KOPT-K1 (cell line): ENCODE results near the gene DSCAML1.
"Not testable (repeated sequence)": the region's sequence is repeated elsewhere in the genome, so short reads cannot be mapped to it uniquely, and the experiment has no call there.

Source experiments
- H3K27ac ChIP-seq: fragments of 200-600 bp; sonication (generic); 2 replicates; pipeline ENCODE4 v1.5.1; 2016; ENCODE audit warnings: antibody characterized with exemption, mild to moderate bottlenecking, low read depth, low read length; ENCODE audit not compliant: poor library complexity, severe bottlenecking
- H3K36me3 ChIP-seq: fragments of 200-600 bp; sonication (generic); 2 replicates; pipeline ENCODE4 v1.5.1; 2017; ENCODE audit warnings: antibody characterized with exemption, mild to moderate bottlenecking, low read length, moderate library complexity; ENCODE audit not compliant: insufficient read depth
- H3K9me3 ChIP-seq: fragments of 200-600 bp; sonication (generic); 2 replicates; pipeline ENCODE4 v1.5.1; 2017; ENCODE audit warnings: antibody characterized with exemption, low read length, mild to moderate bottlenecking; ENCODE audit not compliant: insufficient read depth, poor library complexity, severe bottlenecking

DSCAML1 gene

DNA sequence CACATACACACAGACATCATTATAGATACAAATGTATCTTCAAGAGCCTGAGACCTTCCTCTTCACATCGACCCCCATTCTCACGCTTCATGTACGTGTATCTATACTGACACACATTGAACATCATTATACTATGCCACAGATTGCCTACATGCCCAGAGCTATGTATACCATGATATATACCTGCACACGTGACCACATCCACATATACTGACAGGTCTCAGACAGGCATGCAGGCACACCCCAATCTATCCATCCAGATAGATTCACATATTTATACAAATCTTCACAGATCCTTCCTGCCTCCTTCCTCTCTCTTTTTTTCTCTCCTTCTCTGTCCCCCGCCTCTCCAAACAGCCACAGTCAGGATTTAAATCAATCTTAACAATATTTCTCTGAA lies 329.2 kb downstream of the DSCAML1 start:
- H3K36me3 ChIP-seq: no peaks in the 10 kb centered on the region
- H3K9me3 ChIP-seq: no peaks in the 10 kb centered on the region
- H3K27ac ChIP-seq: no peak overlapping the region

DNA sequence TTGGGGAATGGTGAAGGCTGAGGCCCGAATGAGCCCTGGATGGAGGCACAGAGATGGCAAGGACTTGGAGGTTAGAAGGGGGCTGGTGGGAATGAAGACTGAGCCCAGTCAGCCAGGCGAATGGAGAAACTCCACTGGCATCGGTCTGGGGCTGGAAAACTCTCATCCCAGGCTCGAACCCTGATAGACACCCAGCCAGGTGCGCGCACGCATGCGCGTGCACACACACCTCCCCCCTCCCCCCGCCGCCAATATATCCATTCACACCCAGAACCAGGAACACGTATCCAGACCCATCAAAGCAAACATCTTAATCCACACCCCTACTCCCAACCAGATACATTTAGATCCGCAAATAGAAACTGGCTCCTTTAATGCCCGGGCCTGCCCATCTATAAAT lies 330.1 kb downstream of the DSCAML1 start:
- H3K9me3 ChIP-seq: no peaks in the 10 kb centered on the region
- H3K36me3 ChIP-seq: no peaks in the 10 kb centered on the region
- H3K27ac ChIP-seq: no peak overlapping the region

- H3K36me3 ChIP-seq: no peaks in the 10 kb centered on the region
- H3K27ac ChIP-seq: no peak overlapping the region
Observed at GRCh38 chr11:117465236-117465997, 331.6 kb downstream of the DSCAML1 start.

GRCh38 chr11:117464778-117465177 lies 332.2 kb downstream of the DSCAML1 start:
- Histone ChIP-seq H3K27ac (no peak overlapping the region), H3K36me3 (no peaks in the 10 kb centered on the region), H3K9me3 (no peaks in the 10 kb centered on the region)

More at GRCh38 chr11:117465236-117465997, 331.6 kb downstream of the DSCAML1 start:
- H3K9me3 ChIP-seq: no peaks in the 10 kb centered on the region

- H3K36me3 ChIP-seq: no peaks in the 10 kb centered on the region
- H3K27ac ChIP-seq: no peak overlapping the region
- no peaks in the 10 kb centered on the region for H3K9me3 ChIP-seq
Observed at GRCh38 chr11:117462864-117463247, 334.2 kb downstream of the DSCAML1 start.

DNA sequence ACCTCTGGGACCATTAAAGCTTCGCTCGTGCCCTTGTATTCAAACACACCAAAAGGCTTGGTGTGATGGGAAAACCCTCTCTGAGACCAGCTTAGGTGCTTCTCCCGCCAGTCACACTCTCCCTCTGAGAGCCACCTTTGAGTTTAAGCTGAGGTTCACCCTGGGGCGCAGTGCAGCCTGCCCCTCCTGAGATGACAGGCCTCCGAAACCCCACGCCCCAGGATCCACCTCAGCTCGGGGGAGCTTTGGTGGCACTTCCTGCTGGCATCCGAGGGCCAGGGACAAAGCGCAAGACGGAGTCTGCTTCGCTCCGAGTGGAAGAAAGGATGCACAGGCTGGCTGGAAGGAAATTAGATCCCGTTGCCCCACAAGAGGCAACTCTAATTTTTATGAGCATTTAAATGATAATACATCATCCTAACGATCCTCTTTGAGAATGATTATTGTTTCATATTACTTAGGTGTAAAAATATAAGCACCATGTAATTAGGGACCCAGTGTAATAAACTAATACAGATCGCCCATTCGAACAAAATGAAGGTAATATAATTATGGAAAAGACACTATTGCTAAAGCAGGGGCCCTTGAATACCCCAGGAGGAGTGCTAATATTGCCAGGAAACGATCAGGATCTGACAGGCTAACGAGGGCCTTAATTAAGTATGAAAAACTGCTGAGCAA lies 334.7 kb downstream of the DSCAML1 start:
- Histone ChIP-seq H3K9me3 (no peaks in the 10 kb centered on the region), H3K27ac (no peak overlapping the region), H3K36me3 (no peaks in the 10 kb centered on the region)

DNA sequence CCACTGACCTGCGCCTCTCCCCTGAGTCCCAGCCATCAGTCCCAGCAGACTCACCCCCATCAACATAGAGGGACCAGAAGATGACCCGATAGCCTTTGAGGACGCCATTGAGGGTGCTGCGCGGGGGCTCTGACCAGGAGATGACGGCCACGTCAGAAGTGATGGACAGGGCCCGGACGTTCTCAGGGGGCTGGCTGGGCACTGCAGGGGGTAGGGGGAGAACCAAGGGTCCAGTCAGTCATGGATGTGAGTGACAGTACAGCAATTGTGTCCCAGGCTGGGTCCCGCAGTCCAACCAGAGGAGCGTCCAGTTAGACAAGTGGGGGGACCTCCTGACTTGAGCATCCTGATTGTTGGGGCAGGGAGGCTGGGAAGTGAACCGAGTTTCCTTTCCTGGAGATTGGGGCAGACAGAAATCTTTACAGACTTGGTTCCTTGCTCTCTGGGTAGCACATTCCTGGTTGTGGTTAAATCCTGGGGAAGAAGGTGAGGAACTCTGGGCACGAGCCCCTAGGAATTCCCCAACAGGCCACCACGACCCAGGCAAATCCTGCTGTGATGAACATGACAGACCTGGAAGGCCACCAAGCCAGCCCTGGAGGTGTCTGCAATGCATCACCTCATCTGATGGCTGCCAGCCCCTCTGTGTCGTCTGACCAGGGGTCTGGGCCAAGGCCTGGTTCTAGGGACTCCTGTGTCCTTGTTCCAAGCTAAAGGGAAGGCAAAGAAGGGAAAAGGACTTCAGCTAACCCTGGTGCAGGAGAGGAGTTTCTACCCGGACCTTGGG lies 335.4 kb downstream of the DSCAML1 start:
- Histone ChIP-seq H3K9me3 (no peaks in the 10 kb centered on the region), H3K27ac (no peak overlapping the region), H3K36me3 (no peaks in the 10 kb centered on the region)

- Histone ChIP-seq H3K27ac (no peak overlapping the region), H3K36me3 (no peaks in the 10 kb centered on the region), H3K9me3 (no peaks in the 10 kb centered on the region)
Observed at GRCh38 chr11:117459979-117460300, 337.1 kb downstream of the DSCAML1 start.

GRCh38 chr11:117459123-117459978 lies 337.7 kb downstream of the DSCAML1 start:
- no peaks in the 10 kb centered on the region for H3K36me3 ChIP-seq
- H3K27ac ChIP-seq: no peak overlapping the region
- peaks cover 4% of the 10 kb centered on the region for H3K9me3 ChIP-seq

DNA sequence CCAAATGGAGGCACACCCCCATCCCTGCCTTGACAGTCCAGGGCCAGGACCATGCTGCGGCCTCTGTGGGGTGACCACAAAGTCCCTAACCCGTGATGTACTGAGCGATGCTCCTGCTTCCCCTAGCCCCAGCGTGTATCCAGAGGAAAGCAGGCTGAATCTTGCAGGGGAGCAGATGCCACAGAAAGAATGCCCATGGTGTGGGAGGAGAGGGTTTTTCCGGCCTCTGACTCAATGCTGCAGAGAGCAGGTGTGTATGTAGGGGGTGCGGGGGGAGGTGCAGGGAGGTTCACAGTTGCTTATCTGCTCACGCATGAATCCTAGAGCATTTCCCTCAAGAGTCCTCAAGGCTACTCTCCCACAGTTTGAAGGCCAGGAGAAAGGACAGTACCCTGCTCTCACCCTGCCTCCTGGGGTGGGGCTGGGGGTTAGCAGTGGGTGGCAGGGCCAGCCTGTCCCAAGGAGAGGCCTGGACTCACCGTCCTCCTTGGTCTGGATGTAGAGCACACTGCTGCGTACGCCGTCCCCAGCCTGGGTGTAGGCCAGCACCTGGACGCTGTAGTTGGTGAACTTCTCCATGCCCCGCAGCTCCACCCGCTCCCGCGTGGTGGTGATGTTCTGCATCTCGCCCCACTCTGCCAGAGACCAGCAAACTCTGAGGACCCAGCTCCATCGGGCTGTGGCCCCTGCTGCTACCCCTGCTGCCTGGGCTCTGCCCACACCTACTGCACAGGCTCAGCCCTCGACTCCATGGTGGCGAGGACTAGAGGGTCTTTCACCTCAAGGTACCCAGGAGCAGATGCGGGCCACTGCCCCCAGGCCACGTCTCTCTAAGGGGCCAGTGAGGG lies 338.5 kb downstream of the DSCAML1 start:
- Histone ChIP-seq H3K9me3 (peaks cover 12% of the 10 kb centered on the region), H3K27ac (no peak overlapping the region), H3K36me3 (no peaks in the 10 kb centered on the region)

DNA sequence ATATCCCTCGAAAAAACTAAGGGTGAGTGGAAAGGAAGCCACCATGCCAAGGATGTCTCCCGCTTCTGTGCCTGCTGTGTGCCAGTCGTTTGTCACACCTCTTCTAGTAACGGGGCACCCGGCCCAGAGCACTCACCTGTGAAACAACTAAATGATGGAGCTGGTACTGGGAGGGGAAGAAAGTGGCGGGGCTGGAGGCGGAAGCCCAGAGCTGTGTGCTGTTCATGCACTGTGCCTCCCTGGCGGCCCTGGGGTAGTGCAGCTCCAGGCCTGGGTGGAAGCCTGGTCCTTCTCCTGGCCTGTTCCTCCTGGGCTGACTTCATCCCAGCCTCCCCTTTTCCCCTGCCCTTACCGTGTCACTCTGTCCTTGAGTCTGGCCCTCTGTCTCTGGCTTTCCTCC lies 339.2 kb downstream of the DSCAML1 start:
- Histone ChIP-seq H3K9me3 (peaks cover 13% of the 10 kb centered on the region), H3K36me3 (no peaks in the 10 kb centered on the region), H3K27ac (no peak overlapping the region)

DNA sequence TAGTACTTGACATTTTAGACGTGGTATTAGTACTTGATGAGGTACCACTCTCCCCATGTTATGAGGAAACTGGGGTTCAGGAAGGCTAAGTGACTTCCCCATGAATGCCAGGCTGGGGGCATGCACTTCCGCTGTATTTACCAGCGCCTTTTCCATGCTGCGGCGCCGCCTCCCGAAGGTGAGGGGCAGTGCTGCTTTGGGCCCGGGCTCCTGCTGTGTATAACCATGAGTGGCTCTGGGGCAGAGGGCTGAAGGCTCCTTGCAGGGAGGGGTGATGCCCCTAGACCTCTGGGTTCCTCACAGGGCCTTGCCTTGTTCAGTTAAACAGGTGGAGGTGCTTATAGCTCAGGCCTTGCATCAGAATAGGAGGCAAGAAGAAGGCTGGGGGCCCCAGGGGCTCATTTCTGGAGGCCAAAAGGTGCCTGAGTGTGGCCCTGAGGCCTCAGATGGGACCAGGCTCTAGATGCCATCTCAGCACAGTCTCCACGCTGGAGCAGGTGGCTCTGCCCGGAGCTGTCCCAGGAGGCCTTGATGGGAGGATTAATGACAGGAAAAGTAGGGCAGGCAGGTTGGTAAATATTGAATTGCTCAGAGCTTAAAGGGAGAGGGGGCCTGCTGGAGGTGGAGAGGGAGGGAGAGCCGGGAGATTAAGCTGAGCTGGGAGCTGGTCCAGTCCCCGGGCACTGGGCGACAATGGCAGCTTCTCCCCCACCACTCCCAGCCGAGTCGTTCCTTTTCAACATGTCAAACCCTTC lies 339.8 kb downstream of the DSCAML1 start:
- no peak overlapping the region for H3K27ac ChIP-seq
- H3K9me3 ChIP-seq: peaks cover 13% of the 10 kb centered on the region
- no peaks in the 10 kb centered on the region for H3K36me3 ChIP-seq

GRCh38 chr11:117456721-117457029 lies 340.3 kb downstream of the DSCAML1 start:
- peaks cover 13% of the 10 kb centered on the region for H3K9me3 ChIP-seq
- not testable (repeated sequence) for H3K36me3 ChIP-seq, H3K27ac ChIP-seq
